ENCODE measurements around the gene CNGA3. TPM values are rescaled to one million over a fixed set of nuclear protein-coding genes. Genes with fewer than 3 reads are reported as not detected.

The CNGA3 gene
- total RNA-seq, 2 experiments from 2014 or later: not detected

Other genes with a start within 250 kb of the CNGA3 start
- gene INPP4A, start 98.4 kb downstream of the CNGA3 start, total RNA-seq: 100 to 1,000 TPM; 144 to 229 TPM